HEK293T (cell line): ENCODE data around the gene BEX3.

Experiments used
- CTCF ChIA-PET: fragments of 350-600 bp; formaldehyde crosslinking; extraction: SDS; loops from one replicate; lab custom pipeline; 2021; ENCODE audit warnings: antibody characterized with exemption, inconsistent platforms; lab: Yijun Ruan, JAX
- POLR2A ChIA-PET: fragments of 350-600 bp; formaldehyde crosslinking; extraction: SDS; loops from one replicate; lab custom pipeline; 2020; ENCODE audit warnings: antibody characterized with exemption, inconsistent platforms; lab: Yijun Ruan, JAX
- DNase-seq: peaks from one replicate; pipeline ENCODE4 v3.0.0; 2012; ENCODE audit warnings: mixed read lengths; ENCODE audit errors: extremely low spot score
- ARNT ChIP-seq: fragments of 450-650 bp; IDR thresholded peaks from 2 replicates; pipeline ENCODE4 v1.6.1; 2017; ENCODE audit warnings: mild to moderate bottlenecking
- BHLHE40 ChIP-seq: fragments of 450-650 bp; IDR thresholded peaks from 2 replicates; pipeline ENCODE4 v1.6.1; 2016; ENCODE audit warnings: mild to moderate bottlenecking, moderate library complexity, borderline replicate concordance
- CTBP1 ChIP-seq: fragments of 450-650 bp; IDR thresholded peaks from 2 replicates; pipeline ENCODE4 v1.6.1; 2016; ENCODE audit warnings: borderline replicate concordance
- ELF4 ChIP-seq: fragments of 450-650 bp; IDR thresholded peaks from 2 replicates; pipeline ENCODE4 v1.6.1; 2017; ENCODE audit warnings: antibody characterized with exemption
- FOXA1 ChIP-seq: fragments of 450-650 bp; IDR thresholded peaks from 2 replicates; pipeline ENCODE4 v1.6.1; 2016; ENCODE audit warnings: mild to moderate bottlenecking
- FOXK2 ChIP-seq: fragments of 450-650 bp; IDR thresholded peaks from 2 replicates; pipeline ENCODE4 v1.6.1; 2016; ENCODE audit warnings: mild to moderate bottlenecking
- FOXM1 ChIP-seq: fragments of 450-650 bp; IDR thresholded peaks from 2 replicates; pipeline ENCODE4 v1.6.1; 2017; ENCODE audit warnings: mild to moderate bottlenecking, borderline replicate concordance
- HDGF ChIP-seq: fragments of 450-650 bp; IDR thresholded peaks from 2 replicates; pipeline ENCODE4 v1.6.1; 2017; ENCODE audit warnings: antibody characterized with exemption, borderline replicate concordance
- L3MBTL2 ChIP-seq: fragments of 450-650 bp; conservative IDR thresholded peaks from 2 replicates; pipeline ENCODE4 v1.6.1; 2016; ENCODE audit warnings: mild to moderate bottlenecking
- LEF1 ChIP-seq: fragments of 450-650 bp; IDR thresholded peaks from 2 replicates; pipeline ENCODE4 v1.6.1; 2017; ENCODE audit warnings: mild to moderate bottlenecking, borderline replicate concordance
- NFRKB ChIP-seq: fragments of 450-650 bp; IDR thresholded peaks from 2 replicates; pipeline ENCODE4 v1.6.1; 2016; ENCODE audit warnings: mild to moderate bottlenecking, moderate library complexity
- SP1 ChIP-seq: fragments of 450-650 bp; IDR thresholded peaks from 2 replicates; pipeline ENCODE4 v1.6.1; 2017
- SUZ12 ChIP-seq: fragments of 450-650 bp; IDR thresholded peaks from 2 replicates; pipeline ENCODE4 v1.6.1; 2016; ENCODE audit warnings: mild to moderate bottlenecking
- TARDBP ChIP-seq: fragments of 450-650 bp; IDR thresholded peaks from 2 replicates; pipeline ENCODE4 v1.6.1; 2016
- ZNF384 ChIP-seq: fragments of 450-650 bp; IDR thresholded peaks from 2 replicates; pipeline ENCODE4 v1.6.1; 2016
- TF ChIP-seq, protein P1 (sequence below): fragments of 450-650 bp; IDR thresholded peaks from 2 replicates; pipeline ENCODE4 v1.6.1; 2016

The BEX3 gene

DNA sequence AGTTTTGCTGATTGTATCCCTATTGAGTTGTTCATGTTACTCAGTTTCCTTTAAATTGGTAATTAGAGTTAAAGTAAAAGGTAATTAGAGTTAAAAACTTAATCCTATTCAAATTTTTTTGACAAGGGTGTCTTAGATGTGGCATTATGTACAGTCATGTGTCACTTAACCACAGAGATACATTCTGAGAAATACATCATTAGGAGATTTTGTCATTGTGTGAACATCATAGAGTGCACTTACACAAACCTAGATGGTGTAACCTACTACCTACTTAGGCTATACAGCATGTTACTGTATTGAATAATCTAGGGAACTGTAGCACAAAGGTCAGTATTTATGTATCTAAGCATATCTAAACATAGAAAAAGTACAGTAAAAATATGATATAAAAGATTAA, 39.2 kb downstream of the BEX3 start:
- no peak for DNase-seq
- TF ChIP-seq CTBP1 (no peak), ELF4 (no peak), FOXK2 (no peak), SP1 (no peak), FOXA1 (no peak), HDGF (no peak), TARDBP (no peak), SUZ12 (no peak), LEF1 (no peak), ZNF384 (no peak)
- TF ChIP-seq, protein P1, sequence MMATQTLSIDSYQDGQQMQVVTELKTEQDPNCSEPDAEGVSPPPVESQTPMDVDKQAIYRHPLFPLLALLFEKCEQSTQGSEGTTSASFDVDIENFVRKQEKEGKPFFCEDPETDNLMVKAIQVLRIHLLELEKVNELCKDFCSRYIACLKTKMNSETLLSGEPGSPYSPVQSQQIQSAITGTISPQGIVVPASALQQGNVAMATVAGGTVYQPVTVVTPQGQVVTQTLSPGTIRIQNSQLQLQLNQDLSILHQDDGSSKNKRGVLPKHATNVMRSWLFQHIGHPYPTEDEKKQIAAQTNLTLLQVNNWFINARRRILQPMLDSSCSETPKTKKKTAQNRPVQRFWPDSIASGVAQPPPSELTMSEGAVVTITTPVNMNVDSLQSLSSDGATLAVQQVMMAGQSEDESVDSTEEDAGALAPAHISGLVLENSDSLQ, result no peak
- POLR2A ChIA-PET, result no interaction called here
- CTCF ChIA-PET, result interaction anchor here (1.5 kb wide), 1 partner anchor 48 kb away, joined by 3 read pairs; no protein-coding TSS in a partner anchor

DNA sequence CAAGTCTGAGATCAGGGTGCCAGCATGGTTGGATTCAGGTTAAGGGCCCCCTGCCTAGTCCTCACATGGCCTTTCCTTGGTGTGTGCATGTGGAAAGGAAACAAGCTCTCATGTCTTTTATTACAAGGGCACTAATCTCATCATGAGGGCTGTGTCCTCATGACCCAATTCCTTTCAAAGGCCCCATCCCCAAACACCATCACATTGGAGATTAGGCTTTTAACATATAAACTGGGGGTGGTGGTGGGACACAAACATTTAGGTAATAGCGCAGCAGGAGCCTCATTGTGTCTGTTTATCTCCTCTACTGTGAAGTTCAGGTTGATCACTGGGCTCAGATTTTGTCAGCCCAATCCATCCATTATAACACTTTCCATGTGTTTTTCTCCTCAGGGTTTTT, 41.0 kb downstream of the BEX3 start:
- CTCF ChIA-PET, result no interaction called here
- POLR2A ChIA-PET, result no interaction called here
- DNase-seq, result no peak

DNA sequence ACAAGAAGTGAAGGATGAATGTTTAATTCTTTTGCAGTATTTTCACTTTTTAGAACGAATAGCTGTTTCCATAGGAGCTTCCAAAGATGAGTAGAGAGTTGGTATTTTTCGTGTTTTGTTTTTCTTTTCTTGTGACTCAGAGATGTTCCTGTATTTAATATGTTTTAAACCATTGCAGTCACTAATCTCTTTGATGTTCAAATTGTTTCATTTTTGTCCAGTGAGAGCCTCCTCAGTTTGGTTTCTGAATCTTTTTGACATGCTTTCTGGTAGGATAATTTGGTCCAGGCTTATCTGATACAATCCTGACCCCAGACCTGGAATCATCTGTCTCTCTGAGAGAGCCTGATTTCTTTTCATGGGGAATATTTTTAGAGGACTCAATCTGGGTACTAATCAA, 41.6 kb downstream of the BEX3 start:
- TF ChIP-seq, protein P1, result no peak
- TF ChIP-seq FOXA1 (no peak), HDGF (no peak), ZNF384 (no peak), ELF4 (no peak), LEF1 (no peak), NFRKB (no peak), TARDBP (no peak), CTBP1 (no peak), L3MBTL2 (no peak), FOXM1 (no peak), SUZ12 (no peak), ARNT (no peak)
- CTCF ChIA-PET, result interaction anchor here (0.6 kb wide), 1 partner anchor 65 kb away, joined by 4 read pairs; no protein-coding TSS in a partner anchor
- no peak for DNase-seq
- POLR2A ChIA-PET, result no interaction called here

More for the DNA sequence above, 41.0 kb downstream of the BEX3 start:
- TF ChIP-seq, protein P1, result no peak
- TF ChIP-seq NFRKB (no peak), TARDBP (no peak), FOXK2 (no peak), SUZ12 (no peak), CTBP1 (no peak), L3MBTL2 (no peak), HDGF (no peak), FOXA1 (no peak), LEF1 (no peak), SP1 (no peak), ELF4 (no peak), ARNT (no peak)

DNA sequence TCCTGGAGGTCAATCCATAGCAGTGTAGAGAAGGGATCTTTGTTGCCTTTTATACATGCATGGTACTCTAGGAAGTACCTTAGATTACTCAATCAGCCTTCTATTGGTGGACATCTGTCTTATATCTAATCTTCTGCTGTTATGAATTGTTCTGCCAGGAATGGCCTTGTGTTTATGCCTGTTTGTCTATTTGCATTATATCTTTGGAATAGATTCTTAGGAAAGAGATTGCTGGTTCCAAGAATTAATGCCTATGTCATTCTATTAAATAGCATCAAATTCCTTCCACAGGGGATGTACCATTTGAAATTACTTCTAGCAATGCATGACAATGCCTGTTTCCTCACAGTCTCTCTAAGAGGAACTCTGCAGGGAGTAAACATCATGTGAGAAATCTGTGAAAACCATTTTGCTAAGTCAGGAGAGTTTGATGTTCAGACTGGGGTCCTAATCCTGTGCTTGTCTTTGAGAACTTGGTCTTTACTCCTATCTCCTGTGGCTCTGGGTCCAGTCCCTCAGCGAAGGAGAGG, 42.5 kb downstream of the BEX3 start:
- POLR2A ChIA-PET, result no interaction called here
- DNase-seq, result no peak
- TF ChIP-seq NFRKB (no peak), SP1 (no peak), L3MBTL2 (no peak), SUZ12 (no peak), TARDBP (no peak), FOXA1 (no peak), LEF1 (no peak), ZNF384 (no peak), HDGF (no peak), CTBP1 (no peak), ARNT (no peak), ELF4 (no peak), FOXK2 (no peak), FOXM1 (no peak)
- TF ChIP-seq, protein P1, result no peak
- CTCF ChIA-PET, result no interaction called here

DNA sequence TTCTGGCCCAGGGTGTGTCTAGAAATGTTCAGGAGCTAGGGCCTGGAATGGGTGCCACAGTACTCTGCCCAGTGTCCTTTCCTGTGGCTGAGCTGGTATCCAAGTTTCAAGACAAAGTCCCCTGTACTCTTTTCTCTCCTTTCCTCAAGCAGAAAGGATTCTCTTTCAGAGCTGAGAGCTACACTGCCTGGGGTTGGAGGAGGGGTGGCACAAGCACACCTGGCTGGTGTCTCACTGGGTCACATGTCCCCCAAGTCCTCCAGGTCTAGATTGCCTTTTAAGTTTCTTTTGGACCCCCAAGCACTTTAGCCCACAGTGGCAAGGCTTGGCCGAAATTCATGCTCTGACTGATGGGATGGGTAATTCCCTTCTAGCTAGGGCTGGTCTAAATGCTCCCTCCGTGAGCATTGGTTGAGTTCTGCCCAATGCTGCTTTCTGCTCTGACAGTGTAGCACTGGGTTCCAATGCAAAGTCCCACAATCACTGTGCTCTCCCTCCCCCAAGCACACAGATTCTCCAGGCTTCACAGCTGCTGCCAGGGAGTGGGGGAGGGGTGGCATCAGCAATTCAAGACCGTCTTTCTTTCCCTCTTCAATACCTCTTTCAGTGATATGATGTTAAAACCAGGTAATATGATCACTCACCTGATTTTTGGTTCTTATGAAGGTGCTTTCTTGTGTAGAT, 47.8 kb downstream of the BEX3 start:
- POLR2A ChIA-PET, result no interaction called here
- CTCF ChIA-PET, result no interaction called here
- DNase-seq, result no peak
- TF ChIP-seq NFRKB, result no peak
- no peak for TF ChIP-seq CTBP1
- TF ChIP-seq FOXM1, result no peak
- no peak for TF ChIP-seq ZNF384
- no peak for TF ChIP-seq BHLHE40
- no peak for TF ChIP-seq ELF4
- no peak for TF ChIP-seq SP1
- TF ChIP-seq FOXK2, result no peak
- no peak for TF ChIP-seq L3MBTL2
- no peak for TF ChIP-seq LEF1
- no peak for TF ChIP-seq ARNT
- no peak for TF ChIP-seq HDGF
- no peak for TF ChIP-seq SUZ12
- TF ChIP-seq, protein P1, result no peak
- no peak for TF ChIP-seq FOXA1
- no peak for TF ChIP-seq TARDBP
